Anterior cingulate cortex (tissue), 58 donors: ENCODE measurements around the gene USP6NL.

ENCODE experiments used
- DNase-seq, 58 donors: peaks; one replicate each; lab custom pipeline; 2025; lab: John Stamatoyannopoulos, UW

The USP6NL gene

DNA sequence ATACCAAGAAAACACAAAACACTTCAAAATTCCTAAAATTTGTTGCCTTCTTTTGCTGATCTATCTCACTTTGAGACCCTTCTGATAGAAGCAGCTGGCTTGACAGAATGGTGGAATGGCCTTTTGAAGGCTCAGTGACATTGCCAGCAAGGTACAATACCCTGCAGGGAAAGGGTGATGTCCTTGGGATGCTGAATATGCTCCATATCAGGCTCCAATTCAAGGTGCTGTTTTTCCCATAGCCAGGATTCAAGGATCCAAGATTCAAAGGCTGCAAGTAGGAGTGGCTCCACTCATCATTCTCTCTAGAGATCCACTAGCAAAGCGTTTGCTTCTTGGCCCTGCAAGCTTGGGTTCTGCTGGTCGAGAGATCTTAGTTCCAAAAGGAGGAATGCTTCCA, 120.4 kb downstream of the USP6NL start:
- no peak for DNase-seq

- DNase-seq: no peak
These were observed 121.9 kb downstream of the USP6NL start for GRCh38 chr10:11489591-11489990.

GRCh38 chr10:11488126-11488525, 123.3 kb downstream of the USP6NL start:
- no peak for DNase-seq

GRCh38 chr10:11483201-11484148, 128.0 kb downstream of the USP6NL start:
- DNase-seq: no peak

- DNase-seq: no peak
These were observed 129.1 kb downstream of the USP6NL start for GRCh38 chr10:11482306-11482705.

DNA sequence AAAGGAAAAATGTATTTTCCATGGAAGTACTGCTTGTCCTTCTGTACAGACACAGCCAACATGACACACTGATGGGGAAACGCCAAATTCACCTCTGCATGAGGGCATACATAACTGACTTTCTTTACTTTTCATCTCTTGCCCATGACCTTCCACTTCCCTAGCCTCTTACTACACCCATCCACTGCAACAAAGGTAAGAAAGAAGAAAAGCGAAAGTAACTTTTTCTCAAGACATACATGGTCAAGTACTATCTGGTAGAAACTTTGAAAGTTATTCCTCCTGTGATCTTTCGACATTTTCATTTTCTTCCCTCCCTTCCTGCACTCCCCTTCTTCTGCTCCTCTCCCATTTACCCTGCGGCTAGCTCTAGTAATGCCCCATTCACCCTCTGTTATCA, 130.8 kb downstream of the USP6NL start:
- DNase-seq: no peak

DNA sequence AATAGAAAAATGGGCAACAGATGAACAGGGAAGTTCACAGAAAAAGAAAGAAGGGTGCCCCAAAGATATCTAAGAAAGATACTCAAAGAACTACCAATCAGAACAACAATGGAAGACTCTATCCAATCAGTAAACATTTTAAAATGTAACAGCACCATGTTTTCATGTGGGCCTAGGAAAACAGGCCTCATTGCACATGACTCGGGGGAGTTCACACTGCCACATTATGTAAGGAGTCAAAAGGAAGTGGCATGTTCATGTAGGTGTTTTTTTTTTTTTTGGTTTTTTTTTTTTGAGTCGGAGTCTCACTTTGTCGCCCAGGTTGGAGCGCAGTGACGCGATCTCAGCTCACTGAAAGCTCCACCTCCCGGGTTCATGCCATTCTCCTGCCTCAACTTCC, 132.2 kb downstream of the USP6NL start:
- no peak for DNase-seq

DNA sequence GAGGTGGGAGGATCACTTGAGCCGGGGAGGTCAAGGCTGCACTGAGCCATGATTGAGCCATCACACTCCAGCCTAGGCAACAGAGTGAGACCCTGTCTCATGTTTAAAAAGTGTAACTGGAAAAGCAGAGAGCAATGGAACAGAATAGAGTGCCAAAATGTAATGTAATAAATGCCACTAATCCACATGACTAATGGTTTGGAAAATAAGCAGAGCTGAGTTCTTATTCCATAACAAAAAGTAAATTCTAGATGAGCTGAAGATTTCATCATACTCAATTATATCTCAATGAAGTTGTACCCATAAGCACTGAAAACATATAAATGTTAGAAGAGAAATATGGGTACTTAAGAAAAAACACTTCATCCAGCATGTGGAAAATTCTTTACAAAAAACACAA, 132.6 kb downstream of the USP6NL start:
- no peak for DNase-seq

DNA sequence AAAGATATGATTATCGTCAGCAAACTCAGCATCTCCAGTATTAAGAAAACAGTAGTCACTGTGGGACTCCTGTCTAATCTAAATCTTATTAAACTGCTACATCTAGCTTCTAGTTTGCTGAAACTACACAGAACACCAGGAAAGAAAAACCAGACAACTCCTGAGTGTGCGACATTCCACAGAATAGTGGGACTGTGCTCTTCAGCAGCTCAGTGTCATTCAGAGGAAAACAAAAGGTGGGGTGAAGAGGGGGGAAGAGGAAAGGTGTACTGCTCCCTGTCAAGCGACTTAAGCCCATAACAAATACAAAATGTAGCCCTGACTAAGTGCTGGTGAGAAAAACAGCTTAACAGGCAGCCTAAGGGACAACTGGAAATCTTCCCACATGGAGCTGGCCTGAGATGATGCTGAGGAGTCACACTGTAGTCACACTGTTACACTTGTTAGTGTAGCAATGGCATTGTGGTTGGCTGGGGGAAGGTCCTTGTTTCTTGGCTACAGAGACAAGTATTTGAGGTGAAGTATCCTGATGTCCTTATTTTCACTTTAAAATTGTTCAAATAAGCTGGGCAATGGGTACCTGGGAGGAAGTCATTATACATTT, 135.5 kb downstream of the USP6NL start:
- DNase-seq: no peak

GRCh38 chr10:11473128-11473760, 138.2 kb downstream of the USP6NL start:
- no peak for DNase-seq

- peak in 48 of 58 donors; percentile 8 to 80 (median 33) for DNase-seq
These were observed 139.2 kb downstream of the USP6NL start for GRCh38 chr10:11472158-11472753.

DNA sequence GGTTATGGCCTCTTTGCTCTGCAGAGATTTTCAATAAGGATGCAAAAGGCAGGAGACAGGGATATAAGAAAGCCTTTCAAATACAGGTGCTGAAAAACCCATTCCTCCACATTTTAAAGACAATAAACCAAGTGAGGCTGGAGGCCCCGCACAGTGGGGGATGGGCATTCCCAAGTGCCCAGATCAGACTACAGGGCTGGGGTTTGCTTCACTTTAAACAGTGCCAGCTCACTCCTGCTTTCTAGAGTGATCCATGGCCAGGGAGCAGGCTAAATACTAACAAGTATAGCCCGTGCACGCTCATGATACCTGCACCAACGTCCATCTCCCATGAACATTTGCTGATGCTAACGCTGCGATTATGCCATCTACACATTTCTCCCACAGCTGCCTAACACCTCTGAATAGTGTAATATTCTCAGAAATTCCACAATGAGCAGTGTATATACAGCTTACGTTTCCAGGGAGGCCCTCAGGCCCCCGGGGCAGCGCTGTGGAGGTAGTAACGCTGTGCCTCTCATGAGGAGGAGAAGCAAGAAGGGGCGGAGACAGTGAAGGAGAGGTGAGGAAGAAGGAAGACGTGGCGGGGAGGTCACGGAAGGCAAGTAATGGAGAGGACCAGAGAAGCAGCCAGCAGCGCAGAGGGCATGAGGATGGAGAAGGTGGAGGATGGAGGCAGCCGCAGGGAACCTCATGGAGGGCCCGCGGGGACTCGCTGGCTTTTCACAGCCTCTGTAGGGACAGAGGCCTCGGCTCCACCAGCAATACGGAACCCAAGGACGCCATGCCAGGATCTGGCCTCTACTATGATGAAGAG, 141.7 kb downstream of the USP6NL start:
- DNase-seq: no peak

- DNase-seq: no peak
These were observed 143.2 kb downstream of the USP6NL start for GRCh38 chr10:11468126-11468742.

DNA sequence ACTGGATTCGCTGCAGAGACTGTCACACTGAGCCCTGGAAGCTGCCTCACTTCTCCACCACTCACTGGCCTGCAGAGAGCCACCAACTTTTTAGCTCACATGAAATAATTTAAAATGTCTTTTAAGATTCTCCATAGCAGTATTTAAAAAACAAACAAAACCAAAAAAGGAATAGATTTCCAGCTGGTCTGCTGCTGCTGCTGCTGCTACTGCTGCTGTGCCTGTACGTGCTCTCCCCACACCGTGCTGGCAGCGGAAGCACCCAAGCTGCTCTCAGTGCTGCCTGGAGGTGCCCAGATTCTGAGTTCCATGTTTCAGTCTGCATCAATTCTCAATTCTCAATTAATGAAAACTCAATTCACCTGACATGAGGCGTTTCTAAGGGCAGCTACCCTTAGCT, 146.0 kb downstream of the USP6NL start:
- DNase-seq: peak in 4 of 58 donors; percentile 7 to 42 (median 22)

DNA sequence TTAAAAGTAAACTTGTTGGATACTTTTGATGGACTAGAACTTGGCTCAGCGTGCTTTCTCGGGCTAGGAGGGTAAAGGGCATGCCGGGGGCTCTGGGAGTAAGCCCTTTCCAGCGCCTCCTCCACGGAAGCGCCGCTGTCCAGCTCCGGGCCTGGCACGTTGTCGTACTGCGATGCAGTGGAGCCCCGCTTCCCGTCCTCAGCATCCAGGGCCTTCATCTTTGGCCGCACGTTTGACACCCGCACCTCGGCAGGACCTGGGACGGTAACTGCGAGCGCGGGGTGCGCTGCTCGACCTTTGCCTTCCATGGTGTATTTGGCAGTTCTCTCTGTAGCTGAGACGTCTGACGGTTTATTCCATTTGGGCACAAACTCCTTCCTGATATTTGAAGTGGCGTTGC, 148.3 kb downstream of the USP6NL start:
- DNase-seq: no peak

GRCh38 chr10:11462071-11462470, 149.4 kb downstream of the USP6NL start:
- no peak for DNase-seq

GRCh38 chr10:11457336-11457735, 154.1 kb downstream of the USP6NL start:
- DNase-seq: no peak

GRCh38 chr10:11454958-11455566, 156.4 kb downstream of the USP6NL start:
- DNase-seq: no peak

GRCh38 chr10:11454160-11454559, 157.3 kb downstream of the USP6NL start:
- DNase-seq: no peak
